Transverse colon (tissue), 4 donors: Measurements from ENCODE around the gene CNTF. TPM values are rescaled to one million over a fixed set of nuclear protein-coding genes. Genes with fewer than 3 reads are reported as not detected.

Experiments used
- DNase-seq: peaks from one replicate; pipeline ENCODE4 v3.0.0-alpha.2; 2019
- H3K27ac ChIP-seq, 4 donors: fragments of 200-600 bp; sonication (generic); 2 replicates each; pipeline ENCODE4 v1.5.1; 2016 to 2018; ENCODE audit warnings: inconsistent platforms in 4 of 4
- H3K27me3 ChIP-seq: fragments of 200-600 bp; sonication (generic); 2 replicates; pipeline ENCODE4 v1.5.1; 2017; ENCODE audit warnings: inconsistent platforms
- H3K36me3 ChIP-seq, 4 donors: fragments of 200-600 bp; sonication (generic); 2 replicates each; pipeline ENCODE4 v1.5.1; 2017 to 2019; ENCODE audit warnings: inconsistent platforms in 4 of 4
- H3K4me1 ChIP-seq, 4 donors: fragments of 200-600 bp; sonication (generic); 2 replicates each; pipeline ENCODE4 v1.5.1; 2017 to 2020; ENCODE audit warnings: inconsistent platforms in 4 of 4
- H3K4me3 ChIP-seq, 4 donors: fragments of 200-600 bp; sonication (generic); 1 replicate in 1 of 4; 2 replicates in 3 of 4; pipeline versions ENCODE4 v1.5.1 to v1.6.1; 2017 to 2019; ENCODE audit warnings: inconsistent platforms in 4 of 4
- H3K9me3 ChIP-seq, 2 donors: fragments of 200-600 bp; sonication (generic); 2 replicates each; pipeline ENCODE4 v1.5.1; 2017 to 2019; ENCODE audit warnings: inconsistent platforms in 2 of 2
- EP300 ChIP-seq: sonication (generic); formaldehyde crosslinking; IDR thresholded peaks from one replicate; pipeline ENCODE4 v1.6.1; 2017; ENCODE audit warnings: antibody characterized with exemption, low read depth
- POLR2A ChIP-seq: fragments of 450-650 bp; IDR thresholded peaks from one replicate; pipeline ENCODE4 v1.6.1; 2016; ENCODE audit warnings: antibody characterized with exemption, mild to moderate bottlenecking, moderate library complexity
- POLR2AphosphoS5 ChIP-seq, 3 donors: sonication (generic); formaldehyde crosslinking; IDR thresholded peaks; one replicate each; pipeline ENCODE4 v1.6.1; 2016; ENCODE audit warnings: antibody characterized with exemption in 3 of 3
- WGBS, 2 donors: methylation state at CpG; one replicate each; pipeline ENCODE4 v1.1.5; 2018; ENCODE audit warnings: low coverage in 1 of 2; 5-methylcytosine and 5-hydroxymethylcytosine counted together
- in situ Hi-C, 4 donors: fragments of 200-750 bp; cut with MboI; loops; one replicate each; pipeline versions ENCODE4 v1.15.0 to v1.15.1; 2017; ENCODE audit warnings: low sequenced_read_pairs in 3 of 4, low pct_ligation_motif_present in 1 of 4, low pct_unique_long_range_greater_than_20kb in 1 of 4
- intact Hi-C: fragments of 100-400 bp; cut with DNase I; formaldehyde crosslinking; loops from one replicate; pipeline ENCODE4 v1.15.1; 2023; ENCODE audit warnings: low total_unique reads
- total RNA-seq, 4 donors: library from RNA; depleted of rRNA; stranded (reverse); fragments of >200 nt; gene quantifications; one replicate each; pipeline ENCODE4 v1.1.0, GENCODE V29; 2016
- TF ChIP-seq, protein P1 (sequence below), 5 experiments: fragments of 200-600 bp in 3 of 5; fragments of 450-650 bp in 2 of 5; sonication (generic) in 3 of 5; IDR thresholded peaks; 1 replicate in 2 of 5; 2 replicates in 3 of 5; pipeline ENCODE4 v1.5.1; 2016 to 2017; ENCODE audit warnings: antibody characterized with exemption in 5 of 5, inconsistent platforms in 3 of 5, mild to moderate bottlenecking in 2 of 5, moderate library complexity in 1 of 5

The CNTF gene
- total RNA-seq, 4 donors from 2014 or later = 1.1 to 2.1 (median 1.5) TPM; not detected in 1

GRCh38 chr11:58616594-58616993 lies 5.9 kb upstream of the CNTF start:
- H3K36me3 ChIP-seq = peaks cover 0 to 83% (median 37%) of the 10 kb centered on the region in 4 donors
- no peak overlapping the region for H3K4me3 ChIP-seq
- intact Hi-C loops = no loop called here
- DNase-seq = no peak
- WGBS, 2 donors = 53 to 69% methylated on average over 3 to 4 of the region's 4 CpGs
- no peak overlapping the region for H3K27ac ChIP-seq
- no peaks in the 10 kb centered on the region for H3K27me3 ChIP-seq
- H3K4me1 ChIP-seq = no peaks in the 10 kb centered on the region
- no peaks in the 10 kb centered on the region for H3K9me3 ChIP-seq
- in situ Hi-C loops = no loop called here
- TF ChIP-seq, protein P1, sequence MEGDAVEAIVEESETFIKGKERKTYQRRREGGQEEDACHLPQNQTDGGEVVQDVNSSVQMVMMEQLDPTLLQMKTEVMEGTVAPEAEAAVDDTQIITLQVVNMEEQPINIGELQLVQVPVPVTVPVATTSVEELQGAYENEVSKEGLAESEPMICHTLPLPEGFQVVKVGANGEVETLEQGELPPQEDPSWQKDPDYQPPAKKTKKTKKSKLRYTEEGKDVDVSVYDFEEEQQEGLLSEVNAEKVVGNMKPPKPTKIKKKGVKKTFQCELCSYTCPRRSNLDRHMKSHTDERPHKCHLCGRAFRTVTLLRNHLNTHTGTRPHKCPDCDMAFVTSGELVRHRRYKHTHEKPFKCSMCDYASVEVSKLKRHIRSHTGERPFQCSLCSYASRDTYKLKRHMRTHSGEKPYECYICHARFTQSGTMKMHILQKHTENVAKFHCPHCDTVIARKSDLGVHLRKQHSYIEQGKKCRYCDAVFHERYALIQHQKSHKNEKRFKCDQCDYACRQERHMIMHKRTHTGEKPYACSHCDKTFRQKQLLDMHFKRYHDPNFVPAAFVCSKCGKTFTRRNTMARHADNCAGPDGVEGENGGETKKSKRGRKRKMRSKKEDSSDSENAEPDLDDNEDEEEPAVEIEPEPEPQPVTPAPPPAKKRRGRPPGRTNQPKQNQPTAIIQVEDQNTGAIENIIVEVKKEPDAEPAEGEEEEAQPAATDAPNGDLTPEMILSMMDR (IDR thresholded peaks at IDR 0.05) = no peak
- TF ChIP-seq POLR2AphosphoS5 (IDR thresholded peaks at IDR 0.05) (peak in 1 of 3 donors; percentile 14), POLR2A (no peak), EP300 (no peak)

- H3K27ac ChIP-seq = no peak overlapping the region
- in situ Hi-C loops = no loop called here
- 76 to 77% methylated on average over 4 of the region's 4 CpGs for WGBS, 2 donors
Measured at GRCh38 chr11:58617976-58618557, 4.4 kb upstream of the CNTF start.

GRCh38 chr11:58621586-58622262 lies 741 bp upstream of the CNTF start:
- in situ Hi-C loops = no loop called here
- H3K27ac ChIP-seq = no peak overlapping the region

More at GRCh38 chr11:58617976-58618557, 4.4 kb upstream of the CNTF start:
- H3K4me3 ChIP-seq = no peak overlapping the region
- H3K4me1 ChIP-seq = no peaks in the 10 kb centered on the region
- intact Hi-C loops = no loop called here
- DNase-seq = no peak
- H3K36me3 ChIP-seq = peaks cover 0 to 76% (median 30%) of the 10 kb centered on the region in 4 donors
- no peaks in the 10 kb centered on the region for H3K9me3 ChIP-seq
- TF ChIP-seq, protein P1 (IDR thresholded peaks at IDR 0.05) = peak in 2 of 5 experiments; percentile 17 to 20
- TF ChIP-seq POLR2AphosphoS5 (IDR thresholded peaks at IDR 0.05) = no peak
- TF ChIP-seq EP300 = no peak
- no peak for TF ChIP-seq POLR2A
- H3K27me3 ChIP-seq = no peaks in the 10 kb centered on the region

GRCh38 chr11:58625086-58625485 lies 2.6 kb downstream of the CNTF start:
- Histone ChIP-seq H3K9me3 (no peaks in the 10 kb centered on the region), H3K27ac (no peak overlapping the region), H3K4me1 (peaks cover 0 to 12% (median 7%) of the 10 kb centered on the region in 4 donors), H3K27me3 (no peaks in the 10 kb centered on the region), H3K36me3 (peaks cover 0 to 34% (median 13%) of the 10 kb centered on the region in 4 donors), H3K4me3 (no peak overlapping the region)
- WGBS, 2 donors = 95% methylated on average over 4 of the region's 4 CpGs; no CpG with 5 or more reads in 1 of the 2 donors
- intact Hi-C loops = no loop called here
- TF ChIP-seq POLR2A (no peak), EP300 (no peak), POLR2AphosphoS5 (IDR thresholded peaks at IDR 0.05) (no peak)
- TF ChIP-seq, protein P1 (IDR thresholded peaks at IDR 0.05) = no peak
- no peak for DNase-seq
- in situ Hi-C loops = no loop called here

More at GRCh38 chr11:58621586-58622262, 741 bp upstream of the CNTF start:
- WGBS, 2 donors = 79 to 83% methylated on average over 4 of the region's 4 CpGs
- no peaks in the 10 kb centered on the region for H3K4me1 ChIP-seq
- no peaks in the 10 kb centered on the region for H3K27me3 ChIP-seq
- intact Hi-C loops = no loop called here
- H3K4me3 ChIP-seq = no peak overlapping the region
- no peak for DNase-seq
- no peaks in the 10 kb centered on the region for H3K9me3 ChIP-seq
- peaks cover 0 to 63% (median 28%) of the 10 kb centered on the region in 4 donors for H3K36me3 ChIP-seq
- TF ChIP-seq, protein P1 (IDR thresholded peaks at IDR 0.05) = no peak
- TF ChIP-seq EP300 = no peak
- TF ChIP-seq POLR2A = no peak
- TF ChIP-seq POLR2AphosphoS5 (IDR thresholded peaks at IDR 0.05) = no peak
